Endothelial cell of umbilical vein (primary cell): ENCODE data around the gene PRKAG2. TPM values are rescaled to one million over a fixed set of nuclear protein-coding genes. Genes with fewer than 3 reads are reported as not detected.

ENCODE experiments used
- BruUV-seq: library from RNA; stranded (reverse); fragments of 400-500 nt; replicated peaks from 2 replicates; lab custom pipeline; 2021; lab: Mats Ljungman, UMichigan
- CTCF ChIA-PET: fragments of 300-600, 350-600 bp; sonication (Branson Sonifier 250); formaldehyde crosslinking; loops from one replicate; lab custom pipeline; 2021; ENCODE audit warnings: antibody characterized with exemption, inconsistent platforms; lab: Charles Lee
- POLR2A ChIA-PET: fragments of 300-600, 350-600 bp; sonication (Branson Sonifier 250); formaldehyde crosslinking; loops from one replicate; lab custom pipeline; 2021; ENCODE audit warnings: antibody characterized with exemption, inconsistent platforms; lab: Charles Lee
- DNase-seq: peaks from one replicate; pipeline ENCODE4 v3.0.0-alpha.2; 2011; ENCODE audit warnings: low read depth, low spot score
- FAIRE-seq: peaks from 2 replicates; lab custom pipeline; 2011; peaks lifted over from hg19 to GRCh38; lab: Jason Lieb, UNC
- H2AFZ ChIP-seq: 2 replicates; pipeline ENCODE4 v1.6.0; 2012; ENCODE audit warnings: low read depth, low read length, control low read depth, inconsistent platforms
- H3K27ac ChIP-seq: 2 replicates; pipeline ENCODE4 v1.5.1; 2011; ENCODE audit warnings: low read depth, mild to moderate bottlenecking, control low read depth, low read length, moderate library complexity; ENCODE audit not compliant: insufficient read depth
- H3K27me3 ChIP-seq, 2 experiments: 2 replicates each; pipeline versions ENCODE4 v1.6.0 to v1.6.1; 2011; ENCODE audit warnings: low read length in 2 of 2, mixed read lengths in 1 of 2; ENCODE audit not compliant: control insufficient read depth in 2 of 2, insufficient read depth in 2 of 2
- H3K36me3 ChIP-seq, 2 experiments: 2 replicates in 1 of 2; 3 replicates in 1 of 2; pipeline ENCODE4 v1.5.1; 2011; ENCODE audit warnings: low read length in 2 of 2, mild to moderate bottlenecking in 1 of 2, moderate library complexity in 1 of 2; ENCODE audit not compliant: control insufficient read depth in 2 of 2, insufficient read depth in 2 of 2; ENCODE audit errors: extremely low read depth in 1 of 2
- H3K4me1 ChIP-seq: 3 replicates; pipeline ENCODE4 v1.5.1; 2011; ENCODE audit warnings: mild to moderate bottlenecking, low read length; ENCODE audit not compliant: control insufficient read depth, insufficient read depth; ENCODE audit errors: extremely low read depth
- H3K4me2 ChIP-seq: 2 replicates; pipeline ENCODE4 v1.6.1; 2011; ENCODE audit warnings: low read length, control low read depth, mixed read lengths; ENCODE audit not compliant: insufficient read depth
- H3K4me3 ChIP-seq, 3 experiments: fragments of 200-600 bp in 1 of 3; sonication (generic), shearing (Covaris generic) in 1 of 3; replicated peaks in 1 of 3; 2 replicates each; pipeline ENCODE4 v1.5.1; 2011 to 2016; ENCODE audit warnings: control low read depth in 3 of 3, low read length in 3 of 3, mild to moderate bottlenecking in 2 of 3, inconsistent platforms in 1 of 3, low read depth in 1 of 3, moderate library complexity in 1 of 3; ENCODE audit not compliant: insufficient read depth in 1 of 3
- H3K79me2 ChIP-seq: 2 replicates; pipeline ENCODE4 v1.6.0; 2012; ENCODE audit warnings: low read length, inconsistent platforms; ENCODE audit not compliant: control insufficient read depth, insufficient read depth
- H3K9ac ChIP-seq: replicated peaks from 2 replicates; pipeline ENCODE3; 2011; ENCODE audit warnings: low read length, control low read depth; ENCODE audit not compliant: insufficient read depth; ENCODE audit errors: extremely low read depth
- H3K9me1 ChIP-seq: replicated peaks from 3 replicates; pipeline ENCODE4 v1.6.0; 2011; ENCODE audit warnings: mild to moderate bottlenecking, low read length; ENCODE audit not compliant: control insufficient read depth, insufficient read depth; ENCODE audit errors: extremely low read depth
- H3K9me3 ChIP-seq: replicated peaks from 2 replicates; pipeline ENCODE4 v1.5.1; 2012; ENCODE audit warnings: low read length, inconsistent platforms; ENCODE audit not compliant: control insufficient read depth, insufficient read depth
- H4K20me1 ChIP-seq: replicated peaks from 2 replicates; pipeline ENCODE3; 2011; ENCODE audit warnings: mild to moderate bottlenecking, low read length; ENCODE audit not compliant: control insufficient read depth, insufficient read depth; ENCODE audit errors: extremely low read depth
- FOS ChIP-seq: IDR thresholded peaks from 2 replicates; pipeline ENCODE4 v1.6.1; 2011; ENCODE audit warnings: mild to moderate bottlenecking, low read length, moderate library complexity, borderline replicate concordance; ENCODE audit not compliant: insufficient read depth
- JUN ChIP-seq: IDR thresholded peaks from 2 replicates; pipeline ENCODE4 v1.6.1; 2011; ENCODE audit warnings: borderline replicate concordance, low read depth; ENCODE audit not compliant: insufficient read length, insufficient read depth
- MYC ChIP-seq: IDR thresholded peaks from one replicate; pipeline ENCODE4 v1.6.1; 2011; ENCODE audit warnings: mild to moderate bottlenecking, low read depth, low read length
- POLR2AphosphoS5 ChIP-seq: IDR thresholded peaks from 2 replicates; pipeline ENCODE4 v1.6.1; 2012; ENCODE audit warnings: low read depth, mild to moderate bottlenecking, control low read depth, low read length, moderate library complexity; ENCODE audit not compliant: insufficient read depth
- dilution Hi-C: fragments of 300-500 bp; cut with MboI; formaldehyde crosslinking; loops from one replicate; pipeline ENCODE4 v1.15.0; 2019; ENCODE audit warnings: low sequenced_read_pairs; ENCODE audit not compliant: extremely low pct_ligation_motif_present
- intact Hi-C: fragments of 100-400 bp; cut with micrococcal nuclease; formaldehyde crosslinking; loops from one replicate; pipeline ENCODE4 v1.10.0; 2022
- polyA plus RNA-seq, 4 experiments: library from polyadenylated mRNA; depleted of rRNA in 3 of 4; stranded (reverse) in 3 of 4; unstranded in 1 of 4; fragments of >200 nt; gene quantifications; 2 replicates each; pipeline versions ENCODE4 v1.2.1 to v1.2.3, GENCODE V29; 2011 to 2012; ENCODE audit warnings: missing spikeins in 1 of 4
- total RNA-seq: library from RNA; stranded (reverse); gene quantifications from 2 replicates; pipeline ENCODE4 v1.2.3, GENCODE V29; 2021
- TF ChIP-seq, protein P1 (sequence below), 2 donors: IDR thresholded peaks; 1 replicate in 1 of 2; 2 replicates in 1 of 2; pipeline ENCODE4 v1.5.1; 2011; ENCODE audit warnings: low read length in 2 of 2, mild to moderate bottlenecking in 2 of 2, moderate library complexity in 2 of 2, control low read depth in 1 of 2, inconsistent platforms in 1 of 2, low read depth in 1 of 2; ENCODE audit not compliant: insufficient read depth in 1 of 2; ENCODE audit errors: extremely low read depth in 1 of 2
- TF ChIP-seq, protein P2 (sequence below): IDR thresholded peaks from 2 replicates; pipeline ENCODE4 v1.6.1; 2011; ENCODE audit not compliant: insufficient read depth, insufficient read length

PRKAG2 gene
- total and polyA plus RNA-seq, 2 donors (not counting 3 experiments of a cell fraction or from before 2014, with no cell fraction given), result 19.3 to 51.5 TPM

DNA sequence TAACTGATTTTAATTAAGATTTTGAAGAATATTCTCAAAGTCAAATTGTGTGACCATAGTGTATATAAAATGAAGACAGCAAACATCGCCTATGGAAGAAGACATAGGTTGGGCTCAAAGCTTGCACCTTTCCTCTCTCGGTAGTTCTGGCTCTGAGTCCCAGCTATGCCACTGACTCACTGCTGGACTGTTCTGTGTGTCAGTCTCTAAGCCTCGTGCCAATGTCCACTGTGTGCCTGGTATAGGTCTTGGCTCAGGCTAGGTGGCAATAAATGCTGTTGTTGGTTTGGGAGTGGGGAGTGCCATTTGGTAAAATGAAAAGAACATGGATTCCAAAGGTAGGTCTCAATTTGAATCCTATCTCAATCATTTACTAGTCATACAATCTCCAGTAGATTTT is 219.7 kb downstream of the PRKAG2 start:
- FAIRE-seq, result no peak

More for the DNA sequence above, 219.7 kb downstream of the PRKAG2 start:
- Histone ChIP-seq H3K4me3 (no peak overlapping the region), H2AFZ (no peak overlapping the region), H4K20me1 (no peaks in the 10 kb centered on the region), H3K79me2 (no peaks in the 10 kb centered on the region), H3K27ac (no peak overlapping the region), H3K9me1 (no peaks in the 10 kb centered on the region), H3K36me3 (no peaks in the 10 kb centered on the region), H3K4me2 (no peak overlapping the region), H3K4me1 (no peaks in the 10 kb centered on the region), H3K27me3 (no peaks in the 10 kb centered on the region), H3K9me3 (no peaks in the 10 kb centered on the region), H3K9ac (no peak overlapping the region)
- CTCF ChIA-PET, result interaction anchor here (1.5 kb wide), 2 partner anchors 25 to 27 kb away, joined by 3 to 4 read pairs; no protein-coding TSS in a partner anchor
- no TSS peak for BruUV-seq
- TF ChIP-seq POLR2AphosphoS5, result no peak
- no peak for TF ChIP-seq JUN
- TF ChIP-seq MYC, result no peak
- TF ChIP-seq, protein P1, sequence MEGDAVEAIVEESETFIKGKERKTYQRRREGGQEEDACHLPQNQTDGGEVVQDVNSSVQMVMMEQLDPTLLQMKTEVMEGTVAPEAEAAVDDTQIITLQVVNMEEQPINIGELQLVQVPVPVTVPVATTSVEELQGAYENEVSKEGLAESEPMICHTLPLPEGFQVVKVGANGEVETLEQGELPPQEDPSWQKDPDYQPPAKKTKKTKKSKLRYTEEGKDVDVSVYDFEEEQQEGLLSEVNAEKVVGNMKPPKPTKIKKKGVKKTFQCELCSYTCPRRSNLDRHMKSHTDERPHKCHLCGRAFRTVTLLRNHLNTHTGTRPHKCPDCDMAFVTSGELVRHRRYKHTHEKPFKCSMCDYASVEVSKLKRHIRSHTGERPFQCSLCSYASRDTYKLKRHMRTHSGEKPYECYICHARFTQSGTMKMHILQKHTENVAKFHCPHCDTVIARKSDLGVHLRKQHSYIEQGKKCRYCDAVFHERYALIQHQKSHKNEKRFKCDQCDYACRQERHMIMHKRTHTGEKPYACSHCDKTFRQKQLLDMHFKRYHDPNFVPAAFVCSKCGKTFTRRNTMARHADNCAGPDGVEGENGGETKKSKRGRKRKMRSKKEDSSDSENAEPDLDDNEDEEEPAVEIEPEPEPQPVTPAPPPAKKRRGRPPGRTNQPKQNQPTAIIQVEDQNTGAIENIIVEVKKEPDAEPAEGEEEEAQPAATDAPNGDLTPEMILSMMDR (IDR thresholded peaks at IDR 0.05; ENCODE audit: extremely low read depth in 1 of 2, insufficient read depth in 1 of 2, low read depth in 1 of 2, low read length in 2 of 2), result no peak
- TF ChIP-seq, protein P2, sequence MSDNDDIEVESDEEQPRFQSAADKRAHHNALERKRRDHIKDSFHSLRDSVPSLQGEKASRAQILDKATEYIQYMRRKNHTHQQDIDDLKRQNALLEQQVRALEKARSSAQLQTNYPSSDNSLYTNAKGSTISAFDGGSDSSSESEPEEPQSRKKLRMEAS, result no peak
- TF ChIP-seq FOS, result no peak
- intact Hi-C loops (no loop called here), dilution Hi-C loops (no loop called here)
- POLR2A ChIA-PET, result no interaction called here
- no peak for DNase-seq
